CD4-positive, alpha-beta memory T cell (primary cell): ENCODE results near the gene PRDM16. TPM values are rescaled to one million over a fixed set of nuclear protein-coding genes. Genes with fewer than 3 reads are reported as not detected.

Source experiments
- CTCF ChIA-PET: fragments of 350-600 bp; sonication (Branson Sonifier 250); formaldehyde crosslinking; loops from one replicate; lab custom pipeline; 2021; ENCODE audit warnings: inconsistent platforms; ENCODE audit not compliant: partially characterized antibody; lab: Charles Lee
- POLR2A ChIA-PET: fragments of 350-600 bp; sonication (Branson Sonifier 250); formaldehyde crosslinking; loops from one replicate; lab custom pipeline; 2021; ENCODE audit not compliant: partially characterized antibody; lab: Charles Lee
- DNase-seq, 5 donors: peaks; one replicate each; pipeline versions ENCODE4 v3.0.0 to v3.0.0-alpha.2; 2020 to 2022; ENCODE audit warnings: mixed read lengths in 1 of 5
- H3K27ac ChIP-seq: one replicate; pipeline ENCODE4 v1.7.0; 2013; ENCODE audit warnings: low read depth, low read length
- H3K27me3 ChIP-seq: 2 replicates; pipeline ENCODE4 v1.7.0; 2013; ENCODE audit warnings: mild to moderate bottlenecking, low read length, moderate library complexity; ENCODE audit not compliant: insufficient read depth
- H3K36me3 ChIP-seq: 2 replicates; pipeline ENCODE4 v1.7.0; 2013; ENCODE audit warnings: mild to moderate bottlenecking, low read length, moderate library complexity; ENCODE audit not compliant: insufficient read depth
- H3K4me1 ChIP-seq: 2 replicates; pipeline ENCODE4 v1.7.0; 2013; ENCODE audit warnings: mild to moderate bottlenecking, low read length, moderate library complexity; ENCODE audit not compliant: insufficient read depth
- H3K4me3 ChIP-seq, 2 donors: one replicate each; pipeline ENCODE4 v1.7.0; 2013; ENCODE audit warnings: low read length in 2 of 2, mild to moderate bottlenecking in 1 of 2
- H3K9me3 ChIP-seq, 2 donors: one replicate each; pipeline ENCODE4 v1.7.0; 2013; ENCODE audit warnings: low read length in 2 of 2, control low read depth in 1 of 2; ENCODE audit not compliant: control insufficient read depth in 1 of 2
- H3K27ac Mint-ChIP-seq, 7 donors: one replicate each; pipeline ENCODE4 v1.8.0; 2020 to 2021; ENCODE audit warnings: mixed read lengths in 7 of 7, mild to moderate bottlenecking in 6 of 7, inconsistent platforms in 3 of 7, moderate library complexity in 3 of 7
- H3K27me3 Mint-ChIP-seq, 2 donors: one replicate each; pipeline ENCODE4 v1.8.0; 2020 to 2021; ENCODE audit warnings: mixed read lengths in 2 of 2
- H3K36me3 Mint-ChIP-seq, 2 donors: one replicate each; pipeline ENCODE4 v1.8.0; 2020 to 2021; ENCODE audit warnings: mixed read lengths in 2 of 2, inconsistent platforms in 1 of 2, mild to moderate bottlenecking in 1 of 2
- H3K4me1 Mint-ChIP-seq, 4 donors: one replicate each; pipeline ENCODE4 v1.8.0; 2020 to 2021; ENCODE audit warnings: mixed read lengths in 4 of 4, mild to moderate bottlenecking in 1 of 4
- H3K4me3 Mint-ChIP-seq, 8 donors: one replicate each; pipeline ENCODE4 v1.8.0; 2020 to 2021; ENCODE audit warnings: mixed read lengths in 8 of 8, mild to moderate bottlenecking in 7 of 8, moderate library complexity in 6 of 8, inconsistent platforms in 3 of 8
- H3K9me3 Mint-ChIP-seq, 8 donors: one replicate each; pipeline ENCODE4 v1.8.0; 2020 to 2021; ENCODE audit warnings: mixed read lengths in 8 of 8, mild to moderate bottlenecking in 5 of 8, inconsistent platforms in 3 of 8, moderate library complexity in 1 of 8
- intact Hi-C: fragments of 100-400 bp; cut with micrococcal nuclease; formaldehyde crosslinking; loops from one replicate; pipeline ENCODE4 v1.15.1; 2023
- polyA plus RNA-seq, 2 donors: library from polyadenylated mRNA; unstranded; fragments of 300-500 nt; fragmentation: Illumina TruSeq; gene quantifications; one replicate each; pipeline ENCODE4 v1.2.3, GENCODE V29; 2021
- total RNA-seq, 2 experiments: library from RNA; stranded (reverse); gene quantifications; one replicate each; pipeline ENCODE4 v1.2.3, GENCODE V29; 2021

Gene PRDM16
- total and polyA plus RNA-seq, 4 experiments from 2014 or later: not detected

DNA sequence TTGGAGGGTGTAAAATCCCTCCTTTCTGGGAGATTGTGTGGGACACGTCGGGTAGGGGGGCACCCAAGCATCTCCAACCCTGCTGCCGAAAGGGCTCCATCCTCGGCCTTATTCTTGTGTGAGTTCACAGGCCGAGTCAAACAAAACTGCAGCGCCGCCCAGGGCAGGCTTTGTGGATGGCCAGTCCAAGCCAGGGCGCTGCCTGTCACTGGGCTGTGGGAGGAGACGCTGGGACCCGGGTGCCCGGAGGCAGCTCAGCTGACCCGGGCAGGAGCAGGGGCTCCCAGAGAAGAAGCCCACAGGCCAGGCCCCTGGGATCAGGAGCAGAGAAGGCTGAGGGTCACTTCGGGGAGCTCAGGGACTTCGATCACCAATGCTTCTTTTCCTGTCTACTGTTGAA is 353.6 kb downstream of the PRDM16 start:
- Mint-ChIP-seq H3K4me3 (no peak overlapping the region), H3K27ac (no peak overlapping the region), H3K36me3 (no peaks in the 10 kb centered on the region), H3K4me1 (peaks cover 0 to 5% (median 0%) of the 10 kb centered on the region in 4 donors), H3K9me3 (peaks cover 0 to 3% (median 0%) of the 10 kb centered on the region in 8 donors), H3K27me3 (peaks cover 6 to 8% of the 10 kb centered on the region in 2 donors)
- Histone ChIP-seq H3K9me3 (no peaks in the 10 kb centered on the region), H3K36me3 (no peaks in the 10 kb centered on the region), H3K4me3 (no peak overlapping the region), H3K27ac (no peak overlapping the region), H3K27me3 (no peaks in the 10 kb centered on the region), H3K4me1 (no peaks in the 10 kb centered on the region)
- POLR2A ChIA-PET: no interaction called here
- no peak for DNase-seq
- CTCF ChIA-PET: no interaction called here
- intact Hi-C loops: loop anchor here (5.0 kb wide), 2 partner anchors 600 to 1010 kb away; partner anchors contain the start of gene PEX10

GRCh38 chr1:3423245-3423829 is 354.3 kb downstream of the PRDM16 start:
- no peaks in the 10 kb centered on the region for H3K36me3 Mint-ChIP-seq
- intact Hi-C loops: loop anchor here (5.0 kb wide), 2 partner anchors 601 to 1011 kb away; partner anchors contain the start of gene PEX10
- no peaks in the 10 kb centered on the region for H3K4me1 ChIP-seq
- no peak overlapping the region for H3K4me3 Mint-ChIP-seq
- no peak overlapping the region for H3K27ac ChIP-seq
- no peaks in the 10 kb centered on the region for H3K36me3 ChIP-seq
- H3K27ac Mint-ChIP-seq: no peak overlapping the region
- ChIA-PET CTCF (no interaction called here), POLR2A (no interaction called here)
- H3K4me3 ChIP-seq: no peak overlapping the region
- peaks cover 0 to 5% (median 0%) of the 10 kb centered on the region in 4 donors for H3K4me1 Mint-ChIP-seq
- no peaks in the 10 kb centered on the region for H3K9me3 ChIP-seq
- H3K9me3 Mint-ChIP-seq: peaks cover 0 to 2% (median 0%) of the 10 kb centered on the region in 8 donors
- no peak for DNase-seq
- H3K27me3 Mint-ChIP-seq: peaks cover 6 to 8% of the 10 kb centered on the region in 2 donors
- H3K27me3 ChIP-seq: no peaks in the 10 kb centered on the region

DNA sequence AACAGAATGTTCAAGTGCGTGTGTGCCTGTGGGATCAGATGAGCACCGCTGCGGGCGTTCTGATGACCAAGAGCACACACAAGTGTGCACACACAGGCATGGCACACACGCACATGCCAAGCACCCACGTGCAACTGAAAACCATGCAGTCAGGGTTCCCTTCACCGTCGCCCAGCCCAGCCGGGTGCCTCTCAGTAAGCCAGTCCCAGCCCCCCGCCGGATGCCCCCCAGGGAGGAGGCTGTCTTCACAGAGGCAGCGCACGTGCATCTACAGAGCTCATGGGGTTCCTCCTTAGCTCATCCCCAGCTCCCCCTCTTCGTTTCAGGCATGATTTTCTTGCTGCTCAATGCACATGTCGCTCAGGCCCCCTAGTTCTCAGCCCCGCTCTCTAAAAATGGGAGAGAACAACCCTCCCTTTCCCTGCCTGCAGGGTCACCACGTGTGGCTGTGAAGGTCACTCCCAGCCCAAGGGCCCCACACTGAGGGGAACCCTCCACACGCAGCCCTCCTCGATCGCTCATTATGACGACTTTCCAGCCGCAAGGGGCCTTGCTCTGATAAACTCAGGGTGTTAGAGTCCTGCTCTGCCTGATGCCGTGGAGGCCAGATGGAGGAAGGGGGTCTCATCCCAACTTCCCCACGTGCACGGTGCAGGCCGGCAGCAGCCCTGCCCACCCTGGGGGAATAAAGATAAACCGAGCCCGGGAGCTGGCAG is 355.1 kb downstream of the PRDM16 start:
- H3K9me3 ChIP-seq: no peaks in the 10 kb centered on the region
- H3K4me1 Mint-ChIP-seq: peaks cover 0 to 5% (median 0%) of the 10 kb centered on the region in 4 donors
- CTCF ChIA-PET: interaction anchor here (0.7 kb wide), 1 partner anchor 411 kb away, joined by 3 read pairs; no protein-coding TSS in a partner anchor
- intact Hi-C loops: loop anchor here (5.0 kb wide), 2 partner anchors 602 to 1012 kb away; partner anchors contain the start of gene PEX10
- H3K36me3 Mint-ChIP-seq: no peaks in the 10 kb centered on the region
- H3K9me3 Mint-ChIP-seq: peaks cover 0 to 2% (median 0%) of the 10 kb centered on the region in 8 donors
- no peaks in the 10 kb centered on the region for H3K36me3 ChIP-seq
- peaks cover 6 to 8% of the 10 kb centered on the region in 2 donors for H3K27me3 Mint-ChIP-seq
- no peaks in the 10 kb centered on the region for H3K4me1 ChIP-seq
- peak overlapping the region in 1 of 8 donors; percentile 13 for H3K4me3 Mint-ChIP-seq
- POLR2A ChIA-PET: no interaction called here
- H3K27ac Mint-ChIP-seq: no peak overlapping the region
- H3K27me3 ChIP-seq: no peaks in the 10 kb centered on the region
- no peak overlapping the region for H3K27ac ChIP-seq
- no peak overlapping the region for H3K4me3 ChIP-seq
- no peak for DNase-seq

DNA sequence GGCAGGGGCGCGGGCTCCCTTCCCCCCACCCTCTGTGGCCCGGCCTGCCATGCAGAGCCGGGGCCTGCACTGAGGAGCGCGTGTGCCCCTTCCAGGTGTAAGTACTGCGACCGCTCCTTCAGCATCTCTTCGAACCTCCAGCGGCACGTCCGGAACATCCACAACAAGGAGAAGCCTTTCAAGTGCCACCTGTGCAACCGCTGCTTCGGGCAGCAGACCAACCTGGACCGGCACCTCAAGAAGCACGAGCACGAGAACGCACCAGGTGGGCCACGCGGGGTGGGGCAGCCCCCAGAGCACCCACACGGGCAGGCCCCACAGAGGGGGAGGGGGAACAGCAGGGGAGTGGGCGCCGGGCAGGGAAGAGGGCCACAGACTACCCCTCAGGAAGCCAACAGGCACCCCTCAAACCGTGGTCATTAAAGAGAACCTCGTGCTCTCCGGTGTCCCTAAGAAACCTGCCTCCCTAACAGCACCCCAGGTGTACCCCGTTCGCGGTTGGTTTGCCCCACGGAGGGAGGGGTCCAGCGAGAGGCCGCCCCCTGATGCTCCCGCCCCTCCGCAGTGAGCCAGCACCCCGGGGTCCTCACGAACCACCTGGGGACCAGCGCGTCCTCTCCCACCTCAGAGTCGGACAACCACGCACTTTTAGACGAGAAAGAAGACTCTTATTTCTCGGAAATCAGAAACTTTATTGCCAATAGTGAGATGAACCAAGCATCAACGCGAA is 356.6 kb downstream of the PRDM16 start:
- intact Hi-C loops: no loop called here

DNA sequence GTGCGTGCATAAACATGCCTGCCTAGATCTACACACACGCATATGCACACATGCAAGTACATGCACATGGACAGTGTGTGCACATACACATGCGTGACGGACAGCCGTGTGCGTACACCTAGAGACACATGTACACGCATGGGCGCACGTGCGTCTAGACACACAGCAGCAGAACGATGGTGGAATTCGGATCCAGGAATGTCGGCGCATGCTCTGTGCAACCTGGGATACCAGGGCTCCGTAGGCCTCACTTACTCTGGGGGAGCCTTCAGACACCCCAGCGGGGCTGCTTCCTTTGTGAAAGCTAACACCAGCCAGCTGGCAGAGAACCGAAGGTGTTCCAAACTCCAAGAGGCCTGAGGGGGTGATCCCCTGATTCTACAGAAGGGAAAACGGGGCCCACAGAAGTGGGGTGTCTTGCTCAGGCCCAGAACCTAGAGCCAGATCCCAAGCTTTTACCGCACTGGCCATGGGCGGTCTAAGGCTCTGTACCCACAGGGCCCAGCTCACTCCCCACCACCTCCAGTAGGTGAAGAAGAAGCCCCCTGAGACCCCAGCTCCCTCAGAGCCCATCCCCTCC is 358.0 kb downstream of the PRDM16 start:
- ChIA-PET POLR2A (no interaction called here), CTCF (interaction anchor here (1.7 kb wide), 1 partner anchor 12 kb away, joined by 4 read pairs; no protein-coding TSS in a partner anchor)
- Mint-ChIP-seq H3K36me3 (no peaks in the 10 kb centered on the region), H3K27me3 (peaks cover 2 to 3% of the 10 kb centered on the region in 2 donors), H3K4me1 (no peaks in the 10 kb centered on the region), H3K27ac (no peak overlapping the region), H3K9me3 (no peaks in the 10 kb centered on the region), H3K4me3 (no peak overlapping the region)
- no peak overlapping the region for H3K4me3 ChIP-seq
- no peak overlapping the region for H3K27ac ChIP-seq
- intact Hi-C loops: no loop called here
- no peaks in the 10 kb centered on the region for H3K36me3 ChIP-seq
- H3K4me1 ChIP-seq: no peaks in the 10 kb centered on the region
- no peaks in the 10 kb centered on the region for H3K9me3 ChIP-seq
- H3K27me3 ChIP-seq: no peaks in the 10 kb centered on the region
- DNase-seq: no peak

More for the DNA sequence above, 356.6 kb downstream of the PRDM16 start:
- Histone ChIP-seq H3K4me3 (no peak overlapping the region), H3K27me3 (no peaks in the 10 kb centered on the region), H3K9me3 (no peaks in the 10 kb centered on the region), H3K27ac (no peak overlapping the region), H3K36me3 (no peaks in the 10 kb centered on the region), H3K4me1 (no peaks in the 10 kb centered on the region)
- H3K9me3 Mint-ChIP-seq: no peaks in the 10 kb centered on the region
- peak overlapping the region in 1 of 8 donors; percentile 26 for H3K4me3 Mint-ChIP-seq
- peaks cover 0 to 5% (median 0%) of the 10 kb centered on the region in 4 donors for H3K4me1 Mint-ChIP-seq
- DNase-seq: no peak
- no peak overlapping the region for H3K27ac Mint-ChIP-seq
- H3K27me3 Mint-ChIP-seq: peaks cover 6 to 8% of the 10 kb centered on the region in 2 donors
- POLR2A ChIA-PET: no interaction called here
- no peaks in the 10 kb centered on the region for H3K36me3 Mint-ChIP-seq
- CTCF ChIA-PET: interaction anchor here (0.7 kb wide), 1 partner anchor 176 kb away, joined by 3 read pairs; no protein-coding TSS in a partner anchor

DNA sequence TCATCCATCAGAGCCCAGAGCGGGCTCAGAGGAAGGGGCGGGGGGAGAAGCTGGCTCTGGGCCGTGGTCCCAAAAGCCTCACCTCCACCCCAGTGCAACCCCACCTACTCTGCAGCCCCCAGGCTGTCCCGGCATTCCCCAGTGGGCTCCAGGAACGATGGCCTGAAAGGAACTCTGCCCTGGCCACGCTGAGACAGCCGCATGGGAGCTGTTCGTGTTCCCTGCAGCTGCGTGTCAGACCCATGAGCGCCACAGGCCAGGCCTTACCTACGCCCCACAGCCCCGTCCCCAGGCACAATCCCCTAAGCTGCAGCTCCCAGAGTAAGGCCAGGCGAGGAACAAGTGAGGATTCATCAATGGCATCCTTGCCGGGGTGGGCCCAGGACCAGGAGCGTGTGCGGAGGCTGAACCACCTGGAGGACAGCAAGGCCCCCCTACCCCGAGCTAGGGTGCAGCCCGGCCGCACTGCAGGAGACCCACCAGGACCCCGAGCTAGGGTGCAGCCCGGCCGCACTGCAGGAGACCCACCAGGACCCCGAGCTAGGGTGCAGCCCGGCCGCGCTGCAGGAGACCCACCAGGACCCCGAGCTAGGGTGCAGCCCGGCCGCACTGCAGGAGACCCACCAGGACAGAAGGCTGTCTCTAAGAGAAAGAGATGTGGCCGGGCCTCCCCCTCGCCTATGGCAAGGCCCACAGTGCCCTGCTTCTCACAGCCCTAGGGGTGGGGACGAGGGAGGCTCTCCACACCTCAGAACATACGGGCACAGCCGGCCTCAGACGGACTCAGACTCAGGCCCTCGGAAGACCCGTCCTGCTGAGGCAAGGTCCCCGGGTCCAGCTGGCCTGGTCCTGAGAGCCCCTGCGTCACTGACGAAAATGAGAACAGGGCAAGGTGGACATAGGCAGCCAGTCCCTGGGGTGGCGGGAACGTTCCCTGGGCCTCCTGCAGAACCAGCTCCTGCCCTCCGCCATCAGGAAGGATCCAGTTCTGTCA is 359.0 kb downstream of the PRDM16 start:
- H3K9me3 ChIP-seq: no peaks in the 10 kb centered on the region
- Mint-ChIP-seq H3K36me3 (no peaks in the 10 kb centered on the region), H3K4me3 (no peak overlapping the region), H3K9me3 (no peaks in the 10 kb centered on the region), H3K27ac (no peak overlapping the region), H3K4me1 (no peaks in the 10 kb centered on the region), H3K27me3 (no peaks in the 10 kb centered on the region)
- intact Hi-C loops: no loop called here
- H3K36me3 ChIP-seq: no peaks in the 10 kb centered on the region
- POLR2A ChIA-PET: no interaction called here
- H3K4me1 ChIP-seq: no peaks in the 10 kb centered on the region
- no peak overlapping the region for H3K27ac ChIP-seq
- H3K27me3 ChIP-seq: no peaks in the 10 kb centered on the region
- H3K4me3 ChIP-seq: no peak overlapping the region
- CTCF ChIA-PET: interaction anchor here (1.7 kb wide), 1 partner anchor 11 kb away, joined by 4 read pairs; no protein-coding TSS in a partner anchor
- no peak for DNase-seq
